K562 (cell line): ENCODE results near the gene ZNF792. TPM values are rescaled to one million over a fixed set of nuclear protein-coding genes. Genes with fewer than 3 reads are reported as not detected.
"Not testable (repeated sequence)": the region's sequence is repeated elsewhere in the genome, so short reads cannot be mapped to it uniquely, and the experiment has no call there.

Experiments
- ATAC-seq: fragments of 200-7000 bp; cut with Tn5 transposase; 3 replicates; pipeline ENCODE4 v1.9.1; 2020; ENCODE audit warnings: moderate library complexity
- BruUV-seq: library from RNA; stranded (reverse); fragments of 400-500 nt; replicated peaks from 2 replicates; lab custom pipeline; 2021; lab: Mats Ljungman, UMichigan
- CTCF ChIA-PET: fragments of 300-600 bp; formaldehyde crosslinking; extraction: SDS; loops from one replicate; lab custom pipeline; 2021; ENCODE audit warnings: low intra/inter-chr PET ratio; lab: Yijun Ruan, JAX
- POLR2A ChIA-PET: fragments of 300-600, 350-650 bp; sonication (Branson Sonifier 250); formaldehyde crosslinking; extraction: SDS; loops from one replicate; lab custom pipeline; 2021; ENCODE audit warnings: antibody characterized with exemption, inconsistent platforms; lab: Yijun Ruan, JAX
- DNase-seq, 4 experiments: peaks; one replicate each; pipeline versions ENCODE4 v3.0.0 to v3.0.0-alpha.2; 2011 to 2018; ENCODE audit warnings: low spot score in 3 of 4, mixed read lengths in 3 of 4; ENCODE audit errors: extremely low read depth in 1 of 4
- FAIRE-seq: peaks from 2 replicates; lab custom pipeline; 2011; peaks lifted over from hg19 to GRCh38; lab: Jason Lieb, UNC
- H2AFZ ChIP-seq: 2 replicates; pipeline ENCODE4 v1.6.0; 2011; ENCODE audit warnings: low read depth, low read length, control low read depth, inconsistent platforms
- H3K27ac ChIP-seq: fragments of 200-600 bp; 3 replicates; pipeline ENCODE4 v1.8.0; 2011; ENCODE audit warnings: low read depth, mild to moderate bottlenecking, control low read depth, inconsistent platforms, low read length, moderate library complexity, mixed read lengths; ENCODE audit errors: extremely low read depth
- H3K27me3 ChIP-seq, 2 experiments: fragments of 300-600 bp in 1 of 2; 2 replicates in 1 of 2; 3 replicates in 1 of 2; pipeline versions ENCODE4 v1.6.0 to v1.8.0; 2011; ENCODE audit warnings: inconsistent platforms in 2 of 2, low read length in 2 of 2, mild to moderate bottlenecking in 1 of 2, mixed read lengths in 1 of 2, moderate library complexity in 1 of 2; ENCODE audit not compliant: control insufficient read depth in 2 of 2, insufficient read depth in 2 of 2
- H3K36me3 ChIP-seq: fragments of 300-600 bp; 3 replicates; pipeline ENCODE4 v1.8.0; 2011; ENCODE audit warnings: mild to moderate bottlenecking, low read length, inconsistent platforms; ENCODE audit not compliant: control insufficient read depth, insufficient read depth
- H3K4me1 ChIP-seq, 2 experiments: fragments of 200-600 bp in 1 of 2; replicated peaks in 1 of 2; 2 replicates in 1 of 2; 3 replicates in 1 of 2; pipeline versions ENCODE4 v1.5.1 to v1.8.0; 2011; ENCODE audit warnings: inconsistent platforms in 2 of 2, low read length in 2 of 2, mild to moderate bottlenecking in 1 of 2, mixed read lengths in 1 of 2, moderate library complexity in 1 of 2; ENCODE audit not compliant: control insufficient read depth in 2 of 2, insufficient read depth in 2 of 2
- H3K4me2 ChIP-seq: 2 replicates; pipeline ENCODE4 v1.6.1; 2011; ENCODE audit warnings: low read length, control low read depth, inconsistent platforms, mixed read lengths; ENCODE audit not compliant: insufficient read depth
- H3K4me3 ChIP-seq: fragments of 200-600 bp; sonication (generic), shearing (Covaris generic); 2 replicates; pipeline ENCODE4 v1.5.1; 2016; ENCODE audit warnings: control low read depth, inconsistent platforms
- H3K79me2 ChIP-seq: fragments of 200-600 bp; 3 replicates; pipeline ENCODE4 v1.8.0; 2011; ENCODE audit warnings: low read length, inconsistent platforms; ENCODE audit not compliant: control insufficient read depth, insufficient read depth
- H3K9ac ChIP-seq, 2 experiments: 2 replicates each; pipeline versions ENCODE4 v1.6.0 to v1.6.1; 2011; ENCODE audit warnings: low read depth in 2 of 2, low read length in 2 of 2, control low read depth in 1 of 2, inconsistent platforms in 1 of 2, mild to moderate bottlenecking in 1 of 2, mixed read lengths in 1 of 2; ENCODE audit not compliant: insufficient read depth in 1 of 2
- H3K9me1 ChIP-seq: one replicate; pipeline ENCODE4 v1.6.0; 2011; ENCODE audit warnings: inconsistent platforms, mild to moderate bottlenecking, low read length, moderate library complexity; ENCODE audit not compliant: control insufficient read depth, insufficient read depth
- H3K9me3 ChIP-seq: replicated peaks from 2 replicates; pipeline ENCODE4 v1.5.1; 2011; ENCODE audit warnings: low read depth, low read length, inconsistent platforms; ENCODE audit not compliant: control insufficient read depth, insufficient read depth
- H4K20me1 ChIP-seq: replicated peaks from 2 replicates; pipeline ENCODE4 v1.6.1; 2011; ENCODE audit warnings: low read length, inconsistent platforms, mixed read lengths; ENCODE audit not compliant: control insufficient read depth, insufficient read depth
- CBX3 ChIP-seq, 2 experiments: IDR thresholded peaks; 1 replicate in 1 of 2; 2 replicates in 1 of 2; pipeline ENCODE4 v1.6.1; 2012; ENCODE audit warnings: inconsistent platforms in 2 of 2, low read length in 2 of 2, borderline replicate concordance in 1 of 2, control low read depth in 1 of 2
- CBX5 ChIP-seq: IDR thresholded peaks from 2 replicates; pipeline ENCODE4 v1.6.1; 2014; ENCODE audit warnings: low read depth, borderline replicate concordance
- FOS ChIP-seq: IDR thresholded peaks from 3 replicates; pipeline ENCODE4 v1.6.1; 2011; ENCODE audit not compliant: insufficient read length; ENCODE audit errors: extremely low read depth
- ILF3 ChIP-seq: fragments of 450-650 bp; IDR thresholded peaks from 2 replicates; pipeline ENCODE4 v1.6.1; 2018; ENCODE audit warnings: antibody characterized with exemption, mild to moderate bottlenecking, moderate library complexity, borderline replicate concordance
- JUND ChIP-seq, 2 experiments: IDR thresholded peaks; 2 replicates in 1 of 2; 3 replicates in 1 of 2; pipeline ENCODE4 v1.6.1; 2011; ENCODE audit warnings: borderline replicate concordance in 2 of 2, low read depth in 2 of 2, low read length in 2 of 2, improper control_type of control experiment in 1 of 2, missing biosample characterization in 1 of 2, missing genetic modification characterization in 1 of 2, missing genetic modification reagents in 1 of 2
- MAFK ChIP-seq: IDR thresholded peaks from 2 replicates; pipeline ENCODE4 v1.6.1; 2011; ENCODE audit warnings: low read length, improper control_type of control experiment
- NCOA4 ChIP-seq: fragments of 450-650 bp; IDR thresholded peaks from 2 replicates; pipeline ENCODE4 v1.6.1; 2018; ENCODE audit warnings: mild to moderate bottlenecking; ENCODE audit not compliant: partially characterized antibody
- NR2F6 ChIP-seq: fragments of 450-650 bp; formaldehyde crosslinking; IDR thresholded peaks from 2 replicates; pipeline ENCODE4 v1.4.0; 2020; ENCODE audit warnings: mild to moderate bottlenecking
- SNRNP70 ChIP-seq: fragments of 200-400 bp; formaldehyde crosslinking; optimal IDR thresholded peaks from 2 replicates; pipeline ENCODE3; 2017; ENCODE audit warnings: low read depth, low read length
- TRIM28 ChIP-seq: fragments of 450-650 bp; IDR thresholded peaks from 2 replicates; pipeline ENCODE4 v1.6.1; 2017
- YBX1 ChIP-seq: fragments of 450-650 bp; IDR thresholded peaks from 2 replicates; pipeline ENCODE4 v1.7.1; 2016; ENCODE audit warnings: mild to moderate bottlenecking
- WGBS: fragments of 100-300 bp; shearing (Covaris generic); methylation state at CpG from one replicate; pipeline ENCODE4 v1.1.6; 2016; ENCODE audit warnings: low coverage, mixed read lengths; ENCODE audit not compliant: insufficient coverage; ENCODE audit errors: missing lambda C conversion rate; 5-methylcytosine and 5-hydroxymethylcytosine counted together
- in situ Hi-C: fragments of 300-500 bp; cut with MboI; formaldehyde crosslinking; loops from 4 replicates; pipeline ENCODE4 v1.15.0; 2018; ENCODE audit warnings: inconsistent platforms, mixed read lengths
- intact Hi-C: fragments of 100-400 bp; cut with micrococcal nuclease; formaldehyde crosslinking; loops from 2 replicates; pipeline ENCODE4 v1.14.2; 2022
- polyA plus RNA-seq, 8 experiments: library from polyadenylated mRNA; depleted of rRNA in 4 of 8; stranded (reverse) in 5 of 8; unstranded in 3 of 8; fragments of >200 nt; fragmentation: Nextera tagmentation in 2 of 8; fragmentation: Illumina TruSeq in 1 of 8; extraction: Ambion mirVana in 2 of 8; extraction: Trizol in 1 of 8; gene quantifications; 2 replicates each; pipeline versions ENCODE4 v1.2.1 to v1.2.3, GENCODE V29; 2011 to 2014; ENCODE audit warnings: inconsistent platforms in 1 of 8, missing spikeins in 1 of 8
- total RNA-seq, 7 experiments: library from RNA; depleted of rRNA in 6 of 7; stranded (reverse); fragments of >200 nt in 6 of 7; fragmentation: Illumina TruSeq in 2 of 7; extraction: Trizol in 2 of 7; gene quantifications; 2 replicates each; pipeline versions ENCODE4 v1.2.1 to v1.2.3, GENCODE V29; 2011 to 2021; ENCODE audit warnings: low replicate concordance in 1 of 7
- TF ChIP-seq, protein P1 (sequence below): sonication (generic); formaldehyde crosslinking; IDR thresholded peaks from 2 replicates; pipeline ENCODE4 v1.8.0; 2022; ENCODE audit warnings: missing genetic modification reagents, mild to moderate bottlenecking, borderline replicate concordance

ZNF792 gene
- total and polyA plus RNA-seq, 9 of the 15 experiments (the other 6 are each of a cell fraction or from before 2014, with no cell fraction given) = 3.3 to 16.5 (median 10.4) TPM

DNA sequence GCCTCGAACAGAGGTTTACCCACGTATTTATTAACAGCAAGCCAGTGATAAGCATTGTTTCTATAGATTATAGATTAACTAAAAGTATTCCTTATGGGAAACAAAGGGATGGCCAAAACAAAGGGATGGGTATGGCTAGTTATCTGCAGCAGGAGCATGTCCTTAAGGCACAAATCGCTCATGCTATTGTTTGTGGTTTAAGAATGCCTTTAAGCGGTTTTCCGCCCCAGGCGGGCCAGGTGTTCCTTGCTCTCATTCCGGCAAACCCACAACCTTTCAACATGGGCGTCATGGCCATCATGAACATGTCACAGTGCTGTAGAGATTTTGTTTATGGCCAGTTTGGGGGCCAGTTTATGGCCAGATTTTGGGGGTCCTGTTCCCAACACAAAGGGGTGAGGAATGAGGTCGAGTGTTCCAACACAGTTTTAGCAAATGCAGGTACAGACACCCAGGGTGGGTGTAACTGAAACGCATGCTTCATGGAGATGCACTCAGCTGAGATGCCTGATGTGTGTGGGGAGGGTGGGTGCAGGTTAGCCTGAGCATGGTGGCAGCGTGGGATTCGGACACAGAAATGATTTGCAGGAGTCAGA, 6.3 kb upstream of the ZNF792 start:
- BruUV-seq, H2AFZ ChIP-seq, H3K9ac ChIP-seq, H3K9me1 ChIP-seq, H3K36me3 ChIP-seq, POLR2A ChIA-PET, H3K4me2 ChIP-seq, H3K79me2 ChIP-seq, H3K27ac ChIP-seq: not testable (repeated sequence)
- peaks cover 18% of the 10 kb centered on the region for H3K9me3 ChIP-seq
- intact Hi-C loops = loop anchor here (5.0 kb wide), 2 partner anchors 128 to 167 kb away; partner anchors contain the start of genes FXYD1 and LGI4
- TF ChIP-seq CBX3 (IDR thresholded peaks at IDR 0.05; ENCODE audit: borderline replicate concordance in 1 of 2, low read length in 2 of 2) = 0 out of 3 replicates have a peak, but pooled peaks of 1 of the 2 experiments have one; percentile 41
- peak; percentile 68; the same call in 1 of the 2 replicates for TF ChIP-seq CBX5
- TF ChIP-seq, all 486 proteins: peak for 2; not testable (repeated sequence) for 484
- FAIRE-seq, in situ Hi-C loops, H4K20me1 ChIP-seq, DNase-seq, ATAC-seq, H3K27me3 ChIP-seq, H3K4me3 ChIP-seq, CTCF ChIA-PET: not testable (repeated sequence)
- 29% methylated on average over 12 of the region's 12 CpGs for WGBS
- H3K4me1 ChIP-seq = peaks cover 9 to 15% of the 10 kb centered on the region in 2 experiments; a peak in 3 of 5 replicates

DNA sequence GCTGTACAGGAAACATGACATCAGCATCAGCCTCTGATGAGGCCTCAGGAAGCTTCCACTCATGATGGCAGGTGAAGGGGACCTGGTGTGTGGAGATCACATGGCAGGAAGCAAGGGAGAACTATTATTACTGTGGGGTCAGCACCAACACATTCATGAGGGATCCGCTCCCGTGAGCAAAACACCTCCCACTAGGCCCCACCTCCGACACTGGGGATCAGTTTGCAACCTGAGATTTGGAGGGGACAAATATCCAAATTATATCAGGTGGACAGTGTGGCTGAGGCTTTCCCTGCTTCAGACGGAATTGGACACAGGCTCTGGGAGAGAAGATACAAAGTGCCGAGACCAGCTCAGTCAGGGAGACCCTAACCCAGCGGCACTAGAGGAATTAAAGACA, 5.7 kb upstream of the ZNF792 start:
- no peak overlapping the region for H3K4me2 ChIP-seq
- in situ Hi-C loops = no loop called here
- H3K9ac ChIP-seq = no peak overlapping the region
- no TSS peak for BruUV-seq
- H3K27ac ChIP-seq = no peak overlapping the region
- no peaks in the 10 kb centered on the region for H4K20me1 ChIP-seq
- H3K4me3 ChIP-seq = no peak overlapping the region
- no peaks in the 10 kb centered on the region for H3K36me3 ChIP-seq
- peaks cover 7 to 11% of the 10 kb centered on the region in 2 experiments; a peak in 3 of 5 replicates for H3K4me1 ChIP-seq
- ATAC-seq (no peak), DNase-seq (no peak), FAIRE-seq (no peak)
- no peaks in the 10 kb centered on the region for H3K79me2 ChIP-seq
- POLR2A ChIA-PET = no interaction called here
- H3K9me3 ChIP-seq = peaks cover 18% of the 10 kb centered on the region
- CTCF ChIA-PET = no interaction called here
- no peaks in the 10 kb centered on the region for H3K9me1 ChIP-seq
- H2AFZ ChIP-seq = no peak overlapping the region
- intact Hi-C loops = loop anchor here (5.0 kb wide), 2 partner anchors 127 to 168 kb away; partner anchors contain the start of genes FXYD1 and LGI4
- WGBS = 42% methylated on average over 6 of the region's 6 CpGs
- no peaks in the 10 kb centered on the region for H3K27me3 ChIP-seq
- TF ChIP-seq YBX1 (no peak), MAFK (no peak), TRIM28 (no peak), SNRNP70 (no peak), NR2F6 (CRISPR knock-in tag) (no peak), FOS (no peak), NCOA4 (no peak), ILF3 (no peak), JUND (IDR thresholded peaks at IDR 0.05; ENCODE audit: borderline replicate concordance, low read depth, low read length) (no peak), JUND (tag; IDR thresholded peaks at IDR 0.05; ENCODE audit: borderline replicate concordance, low read depth, low read length) (no peak)
- TF ChIP-seq, protein P1, sequence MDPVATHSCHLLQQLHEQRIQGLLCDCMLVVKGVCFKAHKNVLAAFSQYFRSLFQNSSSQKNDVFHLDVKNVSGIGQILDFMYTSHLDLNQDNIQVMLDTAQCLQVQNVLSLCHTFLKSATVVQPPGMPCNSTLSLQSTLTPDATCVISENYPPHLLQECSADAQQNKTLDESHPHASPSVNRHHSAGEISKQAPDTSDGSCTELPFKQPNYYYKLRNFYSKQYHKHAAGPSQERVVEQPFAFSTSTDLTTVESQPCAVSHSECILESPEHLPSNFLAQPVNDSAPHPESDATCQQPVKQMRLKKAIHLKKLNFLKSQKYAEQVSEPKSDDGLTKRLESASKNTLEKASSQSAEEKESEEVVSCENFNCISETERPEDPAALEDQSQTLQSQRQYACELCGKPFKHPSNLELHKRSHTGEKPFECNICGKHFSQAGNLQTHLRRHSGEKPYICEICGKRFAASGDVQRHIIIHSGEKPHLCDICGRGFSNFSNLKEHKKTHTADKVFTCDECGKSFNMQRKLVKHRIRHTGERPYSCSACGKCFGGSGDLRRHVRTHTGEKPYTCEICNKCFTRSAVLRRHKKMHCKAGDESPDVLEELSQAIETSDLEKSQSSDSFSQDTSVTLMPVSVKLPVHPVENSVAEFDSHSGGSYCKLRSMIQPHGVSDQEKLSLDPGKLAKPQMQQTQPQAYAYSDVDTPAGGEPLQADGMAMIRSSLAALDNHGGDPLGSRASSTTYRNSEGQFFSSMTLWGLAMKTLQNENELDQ (CRISPR knock-in tag) = no peak
